HG03432 (cell line): ENCODE data around the gene ATP11C.
"Not testable (repeated sequence)": the region's sequence is repeated elsewhere in the genome, so short reads cannot be mapped to it uniquely, and the experiment has no call there.

Experiments
- ATAC-seq: cut with Tn5 transposase; IDR thresholded peaks from one replicate; pipeline ENCODE4 v1.9.1; 2021; ENCODE audit warnings: mild to moderate bottlenecking, moderate library complexity; ENCODE audit not compliant: unreplicated experiment

ATP11C gene

GRCh38 chrX:139924696-139925095 is 8.2 kb downstream of the ATP11C start:
- no peak for ATAC-seq

- no peak for ATAC-seq
Observed at GRCh38 chrX:139924069-139924695, 8.7 kb downstream of the ATP11C start.

GRCh38 chrX:139921142-139921541 is 11.7 kb downstream of the ATP11C start:
- not testable (repeated sequence) for ATAC-seq

- no peak for ATAC-seq
Observed at GRCh38 chrX:139920316-139920715, 12.5 kb downstream of the ATP11C start.

GRCh38 chrX:139914421-139914820 is 18.4 kb downstream of the ATP11C start:
- no peak for ATAC-seq

GRCh38 chrX:139909712-139910111 is 23.1 kb downstream of the ATP11C start:
- peak; percentile 70 for ATAC-seq

GRCh38 chrX:139907078-139907477 is 25.8 kb downstream of the ATP11C start:
- ATAC-seq, result no peak

- ATAC-seq, result no peak
Observed at GRCh38 chrX:139905743-139906142, 27.1 kb downstream of the ATP11C start.

- ATAC-seq, result no peak
Observed at GRCh38 chrX:139905051-139905450, 27.8 kb downstream of the ATP11C start.

GRCh38 chrX:139903210-139903609 is 29.6 kb downstream of the ATP11C start:
- no peak for ATAC-seq

- ATAC-seq, result no peak
Observed at GRCh38 chrX:139902559-139902958, 30.3 kb downstream of the ATP11C start.

GRCh38 chrX:139898334-139898733 is 34.5 kb downstream of the ATP11C start:
- no peak for ATAC-seq

- ATAC-seq, result peak; percentile 88
Observed at GRCh38 chrX:139892512-139892911, 40.3 kb downstream of the ATP11C start.

GRCh38 chrX:139890991-139891700 is 41.7 kb downstream of the ATP11C start:
- no peak for ATAC-seq

GRCh38 chrX:139889760-139890159 is 43.1 kb downstream of the ATP11C start:
- ATAC-seq, result no peak

GRCh38 chrX:139883984-139884383 is 48.9 kb downstream of the ATP11C start:
- ATAC-seq, result no peak

GRCh38 chrX:139882299-139882698 is 50.6 kb downstream of the ATP11C start:
- ATAC-seq, result no peak

- no peak for ATAC-seq
Observed at GRCh38 chrX:139881572-139881971, 51.3 kb downstream of the ATP11C start.

GRCh38 chrX:139881130-139881529 is 51.7 kb downstream of the ATP11C start:
- ATAC-seq, result no peak

GRCh38 chrX:139877710-139878414 is 55.0 kb downstream of the ATP11C start:
- ATAC-seq, result no peak

- ATAC-seq, result no peak
Observed at GRCh38 chrX:139875841-139876240, 57.0 kb downstream of the ATP11C start.

- ATAC-seq, result no peak
Observed at GRCh38 chrX:139869796-139870195, 63.1 kb downstream of the ATP11C start.
